ENCODE data around the gene GAL. TPM values are rescaled to one million over a fixed set of nuclear protein-coding genes. Genes with fewer than 3 reads are reported as not detected.

The GAL gene
- total RNA-seq, 1 donor from 2014 or later = 3.4 TPM

DNA sequence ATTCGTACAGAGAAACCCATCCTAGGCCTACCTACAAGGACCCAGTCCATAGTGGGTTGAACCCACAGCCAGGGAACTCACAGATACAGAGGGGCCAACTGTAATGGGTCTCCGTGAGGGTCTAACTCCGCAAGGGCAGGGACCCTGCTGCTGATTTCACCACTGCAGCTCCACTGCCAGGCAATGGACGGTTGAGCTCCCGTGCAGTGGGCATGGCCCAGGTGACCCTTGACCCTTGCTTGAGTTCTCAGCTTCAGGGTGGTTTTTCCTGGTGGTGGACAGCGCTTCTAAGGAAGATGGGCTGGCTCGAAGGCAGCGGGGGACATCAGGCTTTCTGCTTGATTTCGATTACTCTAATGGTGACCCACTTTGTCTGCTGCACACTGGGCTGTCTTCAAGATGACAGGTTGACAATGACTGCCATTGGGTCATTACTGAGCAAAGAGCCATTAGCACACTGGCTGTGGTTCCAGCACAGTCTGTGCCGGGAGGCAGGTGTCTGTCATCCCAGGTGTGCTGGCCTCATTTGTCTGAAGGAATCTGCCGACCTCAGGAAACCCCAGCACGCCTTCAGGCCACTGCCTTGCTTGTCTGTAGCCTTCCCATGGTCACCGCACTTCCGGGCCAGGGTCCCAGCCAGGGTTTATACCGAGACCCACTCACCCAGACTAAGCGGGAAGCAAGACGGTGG lies 3.7 kb upstream of the GAL start:
- no peaks in the 10 kb centered on the region for H3K36me3 Mint-ChIP-seq
- TF ChIP-seq, protein P1, sequence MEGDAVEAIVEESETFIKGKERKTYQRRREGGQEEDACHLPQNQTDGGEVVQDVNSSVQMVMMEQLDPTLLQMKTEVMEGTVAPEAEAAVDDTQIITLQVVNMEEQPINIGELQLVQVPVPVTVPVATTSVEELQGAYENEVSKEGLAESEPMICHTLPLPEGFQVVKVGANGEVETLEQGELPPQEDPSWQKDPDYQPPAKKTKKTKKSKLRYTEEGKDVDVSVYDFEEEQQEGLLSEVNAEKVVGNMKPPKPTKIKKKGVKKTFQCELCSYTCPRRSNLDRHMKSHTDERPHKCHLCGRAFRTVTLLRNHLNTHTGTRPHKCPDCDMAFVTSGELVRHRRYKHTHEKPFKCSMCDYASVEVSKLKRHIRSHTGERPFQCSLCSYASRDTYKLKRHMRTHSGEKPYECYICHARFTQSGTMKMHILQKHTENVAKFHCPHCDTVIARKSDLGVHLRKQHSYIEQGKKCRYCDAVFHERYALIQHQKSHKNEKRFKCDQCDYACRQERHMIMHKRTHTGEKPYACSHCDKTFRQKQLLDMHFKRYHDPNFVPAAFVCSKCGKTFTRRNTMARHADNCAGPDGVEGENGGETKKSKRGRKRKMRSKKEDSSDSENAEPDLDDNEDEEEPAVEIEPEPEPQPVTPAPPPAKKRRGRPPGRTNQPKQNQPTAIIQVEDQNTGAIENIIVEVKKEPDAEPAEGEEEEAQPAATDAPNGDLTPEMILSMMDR (conservative IDR thresholded peaks at IDR 0.05) = no peak
- H3K9me3 Mint-ChIP-seq = no peaks in the 10 kb centered on the region
- H3K27ac Mint-ChIP-seq = no peak overlapping the region
- H3K27me3 Mint-ChIP-seq = peaks cover 33% of the 10 kb centered on the region
- DNase-seq (ENCODE audit: extremely low spot score, unreplicated experiment) = no peak
- H3K4me1 Mint-ChIP-seq (ENCODE audit: unreplicated experiment) = no peaks in the 10 kb centered on the region
- no peak overlapping the region for H3K4me3 Mint-ChIP-seq

DNA sequence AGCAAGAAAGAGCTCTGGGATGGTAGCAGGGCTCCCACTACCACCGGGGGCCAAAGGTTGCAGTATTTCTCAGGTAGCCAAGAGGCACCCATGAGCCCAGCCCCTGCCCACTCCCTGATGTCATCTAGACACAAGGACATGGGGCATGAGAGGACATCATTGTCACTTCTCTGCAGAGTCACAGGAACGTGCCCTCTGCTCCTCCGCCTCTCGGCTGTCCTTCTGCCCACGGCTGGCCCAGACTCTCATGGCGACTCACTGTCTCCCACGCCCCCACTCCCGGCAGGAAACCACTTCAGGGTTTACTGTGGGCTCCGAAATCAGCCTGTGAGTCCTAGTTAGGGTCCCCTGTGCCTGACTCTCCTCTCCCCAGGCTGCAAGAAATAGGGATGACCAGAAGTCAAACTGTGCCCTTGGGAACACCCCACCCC lies 1.8 kb upstream of the GAL start:
- DNase-seq (ENCODE audit: extremely low spot score, unreplicated experiment) = no peak
- TF ChIP-seq, protein P1 (conservative IDR thresholded peaks at IDR 0.05) = no peak
- H3K4me3 Mint-ChIP-seq = no peak overlapping the region
- H3K27me3 Mint-ChIP-seq = peaks cover 52% of the 10 kb centered on the region
- no peaks in the 10 kb centered on the region for H3K36me3 Mint-ChIP-seq
- H3K9me3 Mint-ChIP-seq = no peaks in the 10 kb centered on the region
- no peaks in the 10 kb centered on the region for H3K4me1 Mint-ChIP-seq (ENCODE audit: unreplicated experiment)
- H3K27ac Mint-ChIP-seq = no peak overlapping the region

DNA sequence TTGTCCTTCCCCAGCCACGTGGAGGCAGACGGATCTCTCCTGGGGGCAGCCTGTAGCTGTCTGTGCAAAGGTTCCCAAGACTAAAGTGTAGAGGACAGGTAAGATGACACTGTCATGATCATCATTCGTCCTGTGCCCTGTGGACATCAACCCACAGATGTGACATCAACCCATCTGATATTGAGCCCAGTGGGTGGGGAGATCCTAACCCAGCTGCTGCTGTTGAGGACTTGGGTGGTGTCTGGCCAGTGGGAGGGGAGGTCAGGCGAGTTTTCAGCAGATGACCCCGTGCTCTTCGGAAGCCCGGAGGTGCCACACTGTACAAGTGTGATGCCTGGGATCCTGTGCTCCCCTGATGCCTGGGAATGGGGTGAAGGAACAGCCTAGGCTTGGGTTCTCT lies 1.2 kb upstream of the GAL start:
- Mint-ChIP-seq H3K27me3 (peaks cover 58% of the 10 kb centered on the region), H3K9me3 (no peaks in the 10 kb centered on the region), H3K36me3 (no peaks in the 10 kb centered on the region), H3K4me3 (no peak overlapping the region), H3K27ac (no peak overlapping the region), H3K4me1 (ENCODE audit: unreplicated experiment) (no peaks in the 10 kb centered on the region)
- TF ChIP-seq, protein P1 (conservative IDR thresholded peaks at IDR 0.05) = no peak
- no peak for DNase-seq (ENCODE audit: extremely low spot score, unreplicated experiment)

DNA sequence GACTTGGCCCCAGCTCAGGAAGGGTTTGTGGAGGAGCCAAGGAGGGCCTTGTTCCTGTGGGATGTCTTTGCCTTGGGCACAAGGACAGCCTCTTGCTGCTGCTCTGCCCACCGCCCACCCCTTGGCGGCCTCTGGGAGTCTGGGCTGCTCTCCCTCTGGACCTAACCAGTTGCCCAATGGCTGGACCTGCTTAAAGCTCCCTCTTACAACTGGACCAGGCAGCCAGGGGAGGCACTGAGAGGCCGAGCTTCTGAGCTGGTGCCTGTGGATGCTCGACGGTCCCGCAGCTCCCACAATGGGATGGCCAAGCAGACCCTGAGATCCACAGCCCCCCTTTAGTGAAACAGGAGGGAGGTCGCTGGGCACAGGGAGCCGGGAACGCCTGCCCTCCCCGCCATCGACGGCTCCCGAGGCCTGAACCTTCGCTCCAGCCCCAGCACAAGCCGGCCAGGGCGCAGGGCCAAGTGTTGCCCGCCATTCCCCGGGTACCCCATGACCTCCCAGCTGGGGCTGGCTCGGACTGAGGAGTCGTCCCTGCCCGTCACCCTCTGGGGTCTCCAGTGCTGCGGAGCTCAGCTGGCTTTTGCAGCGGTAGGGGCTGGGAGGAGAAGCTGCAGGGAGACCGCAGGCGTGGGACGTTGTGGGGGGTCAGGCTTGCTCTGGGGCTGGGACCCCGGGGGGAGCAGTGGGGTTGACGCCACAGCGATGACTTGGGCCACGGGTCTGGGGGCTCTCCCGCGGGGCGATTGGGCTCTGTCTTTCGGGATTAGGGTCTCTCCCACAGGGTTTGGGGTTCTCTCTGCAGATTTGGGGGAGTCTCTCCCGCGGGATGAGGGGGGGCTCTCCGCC lies 584 bp upstream of the GAL start:
- Mint-ChIP-seq H3K9me3 (no peaks in the 10 kb centered on the region), H3K27ac (no peak overlapping the region), H3K4me3 (no peak overlapping the region), H3K27me3 (peaks cover 62% of the 10 kb centered on the region), H3K36me3 (no peaks in the 10 kb centered on the region), H3K4me1 (ENCODE audit: unreplicated experiment) (no peaks in the 10 kb centered on the region)
- TF ChIP-seq, protein P1 (conservative IDR thresholded peaks at IDR 0.05) = no peak
- DNase-seq (ENCODE audit: extremely low spot score, unreplicated experiment) = no peak

DNA sequence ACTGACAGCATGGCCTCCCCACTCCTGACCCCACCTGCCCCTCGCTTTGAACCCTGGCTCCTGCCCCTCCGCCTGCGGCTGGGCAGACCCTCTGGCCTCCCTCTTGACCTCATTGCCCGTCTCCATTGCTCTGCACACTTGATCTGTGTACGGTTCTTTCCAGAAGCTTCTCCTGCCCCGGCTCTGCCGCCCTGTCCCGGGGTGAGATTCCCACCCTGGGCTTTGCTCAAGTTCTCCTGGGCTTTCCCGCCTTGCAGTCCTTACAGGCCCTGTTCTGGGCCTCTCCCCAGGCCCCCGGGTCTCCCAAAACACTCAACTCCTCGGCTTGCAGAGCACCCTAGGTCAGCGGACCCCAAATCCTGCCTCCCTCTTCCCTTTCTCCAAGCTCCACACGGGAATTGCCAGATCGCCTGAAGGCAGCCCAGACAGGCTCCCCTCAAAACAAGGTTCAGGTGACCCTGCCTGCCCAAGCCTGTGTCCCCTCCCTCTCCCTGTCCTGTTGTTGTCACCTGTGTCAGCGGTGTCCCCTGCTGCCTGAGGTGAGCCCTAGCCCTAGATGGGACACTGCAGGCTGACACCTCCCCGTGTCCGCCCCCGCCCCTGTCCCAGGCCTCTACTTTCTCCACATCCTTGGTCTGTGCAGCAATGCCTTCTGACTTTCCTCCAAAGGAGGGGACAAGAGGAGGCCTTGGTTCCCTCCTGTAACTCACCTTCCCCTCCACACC lies 1.5 kb downstream of the GAL start:
- Mint-ChIP-seq H3K4me3 (peak overlapping the region; percentile 75), H3K9me3 (no peaks in the 10 kb centered on the region), H3K4me1 (ENCODE audit: unreplicated experiment) (peaks cover 4% of the 10 kb centered on the region), H3K27me3 (peaks cover 80% of the 10 kb centered on the region), H3K27ac (no peak overlapping the region), H3K36me3 (no peaks in the 10 kb centered on the region)
- no peak for DNase-seq (ENCODE audit: extremely low spot score, unreplicated experiment)
- TF ChIP-seq, protein P1 (conservative IDR thresholded peaks at IDR 0.05) = no peak

Measured in type B pancreatic cell (in vitro differentiated cells).